GM23338 (cell line): ENCODE results near the gene EXOC3L2. TPM values are rescaled to one million over a fixed set of nuclear protein-coding genes. Genes with fewer than 3 reads are reported as not detected.

Source experiments
- ATAC-seq: fragments of 200-7000 bp; cut with Tn5 transposase; 3 replicates; pipeline ENCODE4 v1.9.1; 2020
- DNase-seq: peaks from one replicate; pipeline ENCODE4 v3.0.0-alpha.2; 2015; ENCODE audit warnings: low spot score
- H2AFZ ChIP-seq: fragments of 200-600 bp; sonication (generic); 2 replicates; pipeline ENCODE4 v1.8.0; 2016; ENCODE audit warnings: antibody characterized with exemption, mild to moderate bottlenecking, moderate library complexity
- H3F3A ChIP-seq: fragments of 200-600 bp; sonication (generic); replicated peaks from 2 replicates; pipeline ENCODE4 v1.8.0; 2017; ENCODE audit warnings: antibody characterized with exemption, mixed run types, low read depth
- H3K27ac ChIP-seq: fragments of 200-600 bp; sonication (generic); 2 replicates; pipeline ENCODE4 v1.6.1; 2016; ENCODE audit warnings: low read depth
- H3K27me3 ChIP-seq: fragments of 200-600 bp; sonication (generic); 2 replicates; pipeline ENCODE4 v1.8.0; 2016; ENCODE audit warnings: mild to moderate bottlenecking, mixed run types, moderate library complexity; ENCODE audit not compliant: insufficient read depth
- H3K36me3 ChIP-seq: fragments of 200-600 bp; sonication (generic); 2 replicates; pipeline ENCODE4 v1.8.0; 2016; ENCODE audit warnings: mild to moderate bottlenecking; ENCODE audit not compliant: insufficient read depth
- H3K4me1 ChIP-seq: fragments of 200-600 bp; sonication (generic); 2 replicates; pipeline ENCODE4 v1.8.0; 2016; ENCODE audit warnings: mild to moderate bottlenecking, moderate library complexity; ENCODE audit not compliant: insufficient read depth
- H3K4me2 ChIP-seq: fragments of 200-600 bp; sonication (generic); 2 replicates; pipeline ENCODE4 v1.7.1; 2017; ENCODE audit warnings: mixed run types
- H3K4me3 ChIP-seq: fragments of 200-600 bp; sonication (generic); 2 replicates; pipeline ENCODE4 v1.6.1; 2016; ENCODE audit warnings: mixed run types
- H3K79me2 ChIP-seq: fragments of 200-600 bp; sonication (generic); replicated peaks from 2 replicates; pipeline ENCODE4 v1.8.0; 2017; ENCODE audit warnings: mild to moderate bottlenecking; ENCODE audit not compliant: insufficient read depth
- H3K9me2 ChIP-seq: fragments of 200-600 bp; sonication (generic); 2 replicates; pipeline ENCODE4 v1.8.0; 2017; ENCODE audit not compliant: insufficient read depth
- H4K20me1 ChIP-seq: fragments of 200-600 bp; sonication (generic); replicated peaks from 2 replicates; pipeline ENCODE4 v1.8.0; 2017; ENCODE audit warnings: mild to moderate bottlenecking; ENCODE audit not compliant: insufficient read depth
- H3K27ac Mint-ChIP-seq: 2 replicates; pipeline ENCODE4 v1.8.0; 2020; ENCODE audit warnings: inconsistent platforms, mild to moderate bottlenecking, moderate library complexity, mixed read lengths
- H3K27me3 Mint-ChIP-seq: 3 replicates; pipeline ENCODE4 v1.8.0; 2022; ENCODE audit warnings: low read depth, mild to moderate bottlenecking, moderate library complexity, mixed read lengths, inconsistent platforms; ENCODE audit not compliant: insufficient read depth, poor library complexity
- H3K36me3 Mint-ChIP-seq: 3 replicates; pipeline ENCODE4 v1.8.0; 2021; ENCODE audit warnings: low read depth, mild to moderate bottlenecking, inconsistent platforms, moderate library complexity, mixed read lengths
- H3K4me1 Mint-ChIP-seq: 3 replicates; pipeline ENCODE4 v1.8.0; 2020; ENCODE audit warnings: mild to moderate bottlenecking, inconsistent platforms, mixed read lengths
- H3K4me3 Mint-ChIP-seq: 3 replicates; pipeline ENCODE4 v1.8.0; 2021; ENCODE audit warnings: moderate library complexity, mild to moderate bottlenecking, inconsistent platforms, mixed read lengths
- H3K9me3 Mint-ChIP-seq: 3 replicates; pipeline ENCODE4 v1.8.0; 2020; ENCODE audit warnings: moderate library complexity, mild to moderate bottlenecking, inconsistent platforms, mixed read lengths
- CREB1 ChIP-seq: fragments of 250-450 bp; sonication (Bioruptor Pico); IDR thresholded peaks from 2 replicates; pipeline ENCODE4 v1.5.0; 2020; ENCODE audit warnings: low read depth, mild to moderate bottlenecking, moderate library complexity
- EZH2 ChIP-seq: fragments of 200-600 bp; sonication (generic); IDR thresholded peaks from one replicate; pipeline ENCODE4 v1.8.0; 2017; ENCODE audit warnings: antibody characterized with exemption, mild to moderate bottlenecking, low read depth; ENCODE audit not compliant: unreplicated experiment
- EZH2phosphoT487 ChIP-seq: fragments of 200-600 bp; sonication (generic); IDR thresholded peaks from one replicate; pipeline ENCODE4 v1.8.1; 2018; ENCODE audit warnings: antibody characterized with exemption; ENCODE audit not compliant: unreplicated experiment
- JUNB ChIP-seq: IDR thresholded peaks from one replicate; pipeline ENCODE4 v1.6.1; 2016; ENCODE audit warnings: antibody characterized with exemption; ENCODE audit not compliant: unreplicated experiment
- NANOG ChIP-seq: IDR thresholded peaks from 2 replicates; pipeline ENCODE4 v1.6.1; 2016; ENCODE audit warnings: antibody characterized with exemption, borderline replicate concordance
- POLR2AphosphoS5 ChIP-seq: IDR thresholded peaks from 2 replicates; pipeline ENCODE4 v1.6.1; 2016; ENCODE audit warnings: antibody characterized with exemption, low read depth
- STAT1 ChIP-seq: IDR thresholded peaks from one replicate; pipeline ENCODE4 v1.6.1; 2016; ENCODE audit warnings: antibody characterized with exemption; ENCODE audit not compliant: unreplicated experiment
- ZNF114 ChIP-seq: fragments of 250-450 bp; sonication (Bioruptor Pico); IDR thresholded peaks from 2 replicates; pipeline ENCODE4 v1.5.0; 2020; ENCODE audit warnings: mild to moderate bottlenecking, moderate library complexity
- ZNF331 ChIP-seq: fragments of 250-450 bp; sonication (Bioruptor Pico); IDR thresholded peaks from 2 replicates; pipeline ENCODE4 v1.5.0; 2020; ENCODE audit warnings: low read depth, mild to moderate bottlenecking, moderate library complexity
- polyA plus RNA-seq: library from polyadenylated mRNA; unstranded; fragments of >200 nt; fragmentation: Nextera tagmentation; extraction: Ambion mirVana; gene quantifications from 2 replicates; pipeline ENCODE4 v1.2.1, GENCODE V29; 2016
- total RNA-seq: library from RNA; depleted of rRNA; stranded (reverse); fragments of >200 nt; shearing (Covaris generic); gene quantifications from 2 replicates; pipeline ENCODE4 v1.2.3, GENCODE V29; 2014
- TF ChIP-seq, protein P1 (sequence below), 2 experiments: fragments of 200-600 bp in 1 of 2; sonication (generic) in 1 of 2; conservative IDR thresholded peaks; 2 replicates each; pipeline versions ENCODE4 v1.5.1 to v1.6.1; 2016 to 2017; ENCODE audit warnings: antibody characterized with exemption in 2 of 2, low read depth in 2 of 2, mild to moderate bottlenecking in 2 of 2, moderate library complexity in 1 of 2
- TF ChIP-seq, protein P2 (sequence below): IDR thresholded peaks from one replicate; pipeline ENCODE4 v1.6.1; 2018; ENCODE audit warnings: antibody characterized with exemption; ENCODE audit not compliant: unreplicated experiment
- TF ChIP-seq, protein P3 (sequence below): IDR thresholded peaks from 2 replicates; pipeline ENCODE4 v1.6.1; 2016; ENCODE audit warnings: antibody characterized with exemption

The EXOC3L2 gene
- total and polyA plus RNA-seq, 2 experiments from 2014 or later = 2.8 to 3.2 TPM

DNA sequence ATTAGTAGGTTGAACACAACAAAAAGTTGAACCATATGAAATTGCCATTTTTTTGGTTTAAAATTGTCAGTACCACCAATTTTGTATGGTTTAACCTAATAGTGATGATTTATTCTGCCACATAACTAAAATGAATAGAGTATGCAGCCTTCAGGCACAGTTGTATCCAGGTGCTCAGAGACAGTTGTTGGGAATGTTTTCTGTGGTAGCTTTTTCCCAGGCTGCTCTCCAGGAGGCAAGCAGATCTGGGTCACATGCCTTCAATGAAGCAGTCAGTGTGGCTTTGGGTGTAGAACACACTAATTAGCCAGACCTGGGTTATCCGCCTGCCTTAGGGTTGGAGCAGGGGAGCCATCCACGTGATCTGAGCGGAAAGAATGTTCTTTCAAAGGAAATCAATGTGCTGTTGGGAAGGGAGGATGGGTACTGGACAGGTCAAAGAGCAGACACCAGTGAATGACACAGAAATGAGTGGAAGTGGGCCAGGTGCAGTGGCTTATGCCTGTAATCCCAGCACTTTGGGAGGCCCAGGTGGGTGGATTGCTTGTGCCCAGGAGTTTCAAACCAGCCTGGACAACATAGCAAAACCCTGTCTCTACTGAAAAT, 34.5 kb upstream of the EXOC3L2 start:
- no peak overlapping the region for H3K27ac Mint-ChIP-seq
- H3K9me2 ChIP-seq = no peaks in the 10 kb centered on the region
- peaks cover 24% of the 10 kb centered on the region for H3K36me3 Mint-ChIP-seq
- no peak overlapping the region for H2AFZ ChIP-seq
- ATAC-seq = no peak
- no peaks in the 10 kb centered on the region; the same call in 1 of the 2 replicates for H4K20me1 ChIP-seq
- no peak overlapping the region; the same call in 2 of the 3 replicates for H3K4me3 Mint-ChIP-seq
- TF ChIP-seq EZH2phosphoT487 = no peak
- TF ChIP-seq, protein P1, sequence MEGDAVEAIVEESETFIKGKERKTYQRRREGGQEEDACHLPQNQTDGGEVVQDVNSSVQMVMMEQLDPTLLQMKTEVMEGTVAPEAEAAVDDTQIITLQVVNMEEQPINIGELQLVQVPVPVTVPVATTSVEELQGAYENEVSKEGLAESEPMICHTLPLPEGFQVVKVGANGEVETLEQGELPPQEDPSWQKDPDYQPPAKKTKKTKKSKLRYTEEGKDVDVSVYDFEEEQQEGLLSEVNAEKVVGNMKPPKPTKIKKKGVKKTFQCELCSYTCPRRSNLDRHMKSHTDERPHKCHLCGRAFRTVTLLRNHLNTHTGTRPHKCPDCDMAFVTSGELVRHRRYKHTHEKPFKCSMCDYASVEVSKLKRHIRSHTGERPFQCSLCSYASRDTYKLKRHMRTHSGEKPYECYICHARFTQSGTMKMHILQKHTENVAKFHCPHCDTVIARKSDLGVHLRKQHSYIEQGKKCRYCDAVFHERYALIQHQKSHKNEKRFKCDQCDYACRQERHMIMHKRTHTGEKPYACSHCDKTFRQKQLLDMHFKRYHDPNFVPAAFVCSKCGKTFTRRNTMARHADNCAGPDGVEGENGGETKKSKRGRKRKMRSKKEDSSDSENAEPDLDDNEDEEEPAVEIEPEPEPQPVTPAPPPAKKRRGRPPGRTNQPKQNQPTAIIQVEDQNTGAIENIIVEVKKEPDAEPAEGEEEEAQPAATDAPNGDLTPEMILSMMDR (conservative IDR thresholded peaks at IDR 0.05; ENCODE audit: low read depth in 2 of 2) = no peak
- TF ChIP-seq JUNB = no peak
- TF ChIP-seq ZNF114 (CRISPR knock-in tag) = no peak
- no peak for TF ChIP-seq ZNF331 (CRISPR knock-in tag)
- TF ChIP-seq, protein P2, sequence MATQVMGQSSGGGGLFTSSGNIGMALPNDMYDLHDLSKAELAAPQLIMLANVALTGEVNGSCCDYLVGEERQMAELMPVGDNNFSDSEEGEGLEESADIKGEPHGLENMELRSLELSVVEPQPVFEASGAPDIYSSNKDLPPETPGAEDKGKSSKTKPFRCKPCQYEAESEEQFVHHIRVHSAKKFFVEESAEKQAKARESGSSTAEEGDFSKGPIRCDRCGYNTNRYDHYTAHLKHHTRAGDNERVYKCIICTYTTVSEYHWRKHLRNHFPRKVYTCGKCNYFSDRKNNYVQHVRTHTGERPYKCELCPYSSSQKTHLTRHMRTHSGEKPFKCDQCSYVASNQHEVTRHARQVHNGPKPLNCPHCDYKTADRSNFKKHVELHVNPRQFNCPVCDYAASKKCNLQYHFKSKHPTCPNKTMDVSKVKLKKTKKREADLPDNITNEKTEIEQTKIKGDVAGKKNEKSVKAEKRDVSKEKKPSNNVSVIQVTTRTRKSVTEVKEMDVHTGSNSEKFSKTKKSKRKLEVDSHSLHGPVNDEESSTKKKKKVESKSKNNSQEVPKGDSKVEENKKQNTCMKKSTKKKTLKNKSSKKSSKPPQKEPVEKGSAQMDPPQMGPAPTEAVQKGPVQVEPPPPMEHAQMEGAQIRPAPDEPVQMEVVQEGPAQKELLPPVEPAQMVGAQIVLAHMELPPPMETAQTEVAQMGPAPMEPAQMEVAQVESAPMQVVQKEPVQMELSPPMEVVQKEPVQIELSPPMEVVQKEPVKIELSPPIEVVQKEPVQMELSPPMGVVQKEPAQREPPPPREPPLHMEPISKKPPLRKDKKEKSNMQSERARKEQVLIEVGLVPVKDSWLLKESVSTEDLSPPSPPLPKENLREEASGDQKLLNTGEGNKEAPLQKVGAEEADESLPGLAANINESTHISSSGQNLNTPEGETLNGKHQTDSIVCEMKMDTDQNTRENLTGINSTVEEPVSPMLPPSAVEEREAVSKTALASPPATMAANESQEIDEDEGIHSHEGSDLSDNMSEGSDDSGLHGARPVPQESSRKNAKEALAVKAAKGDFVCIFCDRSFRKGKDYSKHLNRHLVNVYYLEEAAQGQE = no peak
- TF ChIP-seq NANOG = no peak
- TF ChIP-seq, protein P3, sequence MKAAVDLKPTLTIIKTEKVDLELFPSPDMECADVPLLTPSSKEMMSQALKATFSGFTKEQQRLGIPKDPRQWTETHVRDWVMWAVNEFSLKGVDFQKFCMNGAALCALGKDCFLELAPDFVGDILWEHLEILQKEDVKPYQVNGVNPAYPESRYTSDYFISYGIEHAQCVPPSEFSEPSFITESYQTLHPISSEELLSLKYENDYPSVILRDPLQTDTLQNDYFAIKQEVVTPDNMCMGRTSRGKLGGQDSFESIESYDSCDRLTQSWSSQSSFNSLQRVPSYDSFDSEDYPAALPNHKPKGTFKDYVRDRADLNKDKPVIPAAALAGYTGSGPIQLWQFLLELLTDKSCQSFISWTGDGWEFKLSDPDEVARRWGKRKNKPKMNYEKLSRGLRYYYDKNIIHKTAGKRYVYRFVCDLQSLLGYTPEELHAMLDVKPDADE = no peak
- no peak for TF ChIP-seq POLR2AphosphoS5
- TF ChIP-seq CREB1 (CRISPR knock-in tag) = no peak
- no peak for TF ChIP-seq STAT1
- no peak for TF ChIP-seq EZH2
- peaks cover 16% of the 10 kb centered on the region for H3K36me3 ChIP-seq
- no peaks in the 10 kb centered on the region for H3F3A ChIP-seq
- peaks cover 5% of the 10 kb centered on the region for H3K27me3 Mint-ChIP-seq
- H3K4me1 Mint-ChIP-seq = no peaks in the 10 kb centered on the region; the same call in 2 of the 3 replicates
- no peaks in the 10 kb centered on the region for H3K4me1 ChIP-seq
- H3K4me3 ChIP-seq = no peak overlapping the region
- H3K27ac ChIP-seq = no peak overlapping the region
- H3K27me3 ChIP-seq = no peaks in the 10 kb centered on the region
- DNase-seq = no peak
- no peak overlapping the region for H3K4me2 ChIP-seq
- H3K79me2 ChIP-seq = no peaks in the 10 kb centered on the region
- peaks cover 6% of the 10 kb centered on the region; the same call in 1 of the 3 replicates for H3K9me3 Mint-ChIP-seq
